Psoas muscle (tissue), 8 donors: ENCODE results near the gene ATF7. TPM values are rescaled to one million over a fixed set of nuclear protein-coding genes. Genes with fewer than 3 reads are reported as not detected.

Experiments
- ATAC-seq, 4 donors: fragments of 200-7000 bp; cut with Tn5 transposase; one replicate each; pipeline ENCODE4 v1.9.1; 2020; ENCODE audit warnings: moderate library complexity in 3 of 4, mild to moderate bottlenecking in 2 of 4
- DNase-seq, 2 donors: peaks; one replicate each; pipeline ENCODE4 v3.0.0-alpha.2; 2020
- H3K27ac ChIP-seq: fragments of 200-600 bp; one replicate; pipeline ENCODE4 v1.8.0; 2022
- H3K27me3 ChIP-seq, 3 donors: fragments of 200-600 bp in 1 of 3; one replicate each; pipeline versions ENCODE4 v1.6.1 to v1.8.0; 2013 to 2022; ENCODE audit warnings: low read length in 2 of 3, mild to moderate bottlenecking in 2 of 3, moderate library complexity in 1 of 3; ENCODE audit not compliant: insufficient read depth in 3 of 3
- H3K36me3 ChIP-seq, 2 donors: fragments of 200-600 bp in 1 of 2; one replicate each; pipeline versions ENCODE4 v1.6.1 to v1.8.0; 2013 to 2022; ENCODE audit warnings: low read depth in 1 of 2, mild to moderate bottlenecking in 1 of 2, moderate library complexity in 1 of 2; ENCODE audit not compliant: insufficient read depth in 1 of 2
- H3K4me1 ChIP-seq: fragments of 200-600 bp; one replicate; pipeline ENCODE4 v1.8.0; 2022
- H3K4me3 ChIP-seq: fragments of 200-600 bp; one replicate; pipeline ENCODE4 v1.8.0; 2022; ENCODE audit warnings: mild to moderate bottlenecking
- H3K9me3 ChIP-seq: fragments of 200-600 bp; one replicate; pipeline ENCODE4 v1.8.0; 2022
- CTCF ChIP-seq: fragments of 200-600 bp; IDR thresholded peaks from one replicate; pipeline ENCODE4 v1.8.0; 2022; ENCODE audit warnings: antibody characterized with exemption
- WGBS, 3 donors: extraction: QIAGEN DNeasy Blood & Tissue Kit; methylation state at CpG; one replicate each; pipeline versions ENCODE4 v1.1.6 to v1.1.7; 2013; 5-methylcytosine and 5-hydroxymethylcytosine counted together
- intact Hi-C, 2 donors: fragments of 100-400 bp; cut with DNase I; formaldehyde crosslinking; loops; one replicate each; pipeline versions ENCODE4 v1.11.0 to v1.14.2; 2022
- polyA plus RNA-seq, 3 donors: library from polyadenylated mRNA; stranded (reverse); fragments of 200-250 nt; gene quantifications; one replicate each; pipeline ENCODE4 v1.2.3, GENCODE V29; 2013
- total RNA-seq, 4 donors: library from RNA; stranded (reverse); fragmentation: NEBNext Ultra II Directional in 2 of 4; extraction: Animal tissue kit (Norgen Biotek cat#: 25700) in 2 of 4; gene quantifications; one replicate each; pipeline versions ENCODE4 v1.2.1 to v1.2.4, GENCODE V29; 2021 to 2023
- donor health status: healthy with polysubstance abuse.
- donor health status: DM: no; HTN: no; CAD: no; lungs with moderate emphysema.
- donor health status: Bipolar disorder and iron deficiency.
- donor health status: healthy.
- donor health status: DM: yes; HTN: yes; CAD: no.
- donor health status: DM: no; HTN: no; CAD: no.
- donor health status: DM: no; HTN: no; CAD: no.
- donor health status: DM: yes; HTN: yes; CAD: no.

ATF7 gene
- total and polyA plus RNA-seq, 7 donors = 15.7 to 32.3 (median 25.4) TPM

GRCh38 chr12:53505086-53505485 lies 121.1 kb downstream of the ATF7 start:
- no peak overlapping the region for H3K4me3 ChIP-seq
- H3K27ac ChIP-seq = peak overlapping the region; percentile 66
- no peaks in the 10 kb centered on the region for H3K9me3 ChIP-seq
- H3K27me3 ChIP-seq = no peaks in the 10 kb centered on the region
- 59 to 79% (median 61%) methylated on average over 10 of the region's 10 CpGs for WGBS, 3 donors
- ATAC-seq (no peak), DNase-seq (peak; percentile 56 to 77)
- no peak for TF ChIP-seq CTCF
- H3K4me1 ChIP-seq = peaks cover 22% of the 10 kb centered on the region
- peaks cover 0 to 39% of the 10 kb centered on the region in 2 donors for H3K36me3 ChIP-seq
- intact Hi-C loops = loop anchor here in 1 of 2 donors (5.0 kb wide), 1 partner anchor 153 kb away; no protein-coding TSS in a partner anchor

- no peaks in the 10 kb centered on the region for H3K9me3 ChIP-seq
- peak overlapping the region; percentile 66 for H3K27ac ChIP-seq
- 66 to 79% (median 69%) methylated on average over 14 of the region's 14 CpGs for WGBS, 3 donors
- DNase-seq (no peak), ATAC-seq (no peak)
- TF ChIP-seq CTCF = no peak
- H3K27me3 ChIP-seq = no peaks in the 10 kb centered on the region
- H3K36me3 ChIP-seq = peaks cover 0 to 39% of the 10 kb centered on the region in 2 donors
- H3K4me1 ChIP-seq = peaks cover 27% of the 10 kb centered on the region
- no peak overlapping the region for H3K4me3 ChIP-seq
- intact Hi-C loops = no loop called here
Measured at GRCh38 chr12:53504004-53504920, 121.9 kb downstream of the ATF7 start.

GRCh38 chr12:53502983-53503728 lies 123.0 kb downstream of the ATF7 start:
- WGBS, 3 donors = 78 to 82% (median 80%) methylated on average over 10 of the region's 10 CpGs
- peaks cover 0 to 39% of the 10 kb centered on the region in 2 donors for H3K36me3 ChIP-seq
- H3K9me3 ChIP-seq = no peaks in the 10 kb centered on the region
- intact Hi-C loops = no loop called here
- no peak overlapping the region for H3K27ac ChIP-seq
- DNase-seq = no peak
- no peaks in the 10 kb centered on the region for H3K27me3 ChIP-seq
- no peak for TF ChIP-seq CTCF
- no peak for ATAC-seq
- H3K4me3 ChIP-seq = no peak overlapping the region
- peaks cover 20% of the 10 kb centered on the region for H3K4me1 ChIP-seq

GRCh38 chr12:53502331-53502730 lies 123.9 kb downstream of the ATF7 start:
- WGBS, 3 donors = 65 to 70% (median 69%) methylated on average over 9 of the region's 9 CpGs
- DNase-seq (no peak), ATAC-seq (no peak)
- peak overlapping the region; percentile 85 for H3K4me3 ChIP-seq
- peaks cover 0 to 36% of the 10 kb centered on the region in 2 donors for H3K36me3 ChIP-seq
- no peaks in the 10 kb centered on the region for H3K27me3 ChIP-seq
- peak overlapping the region; percentile 96 for H3K27ac ChIP-seq
- intact Hi-C loops = no loop called here
- no peaks in the 10 kb centered on the region for H3K9me3 ChIP-seq
- peaks cover 20% of the 10 kb centered on the region for H3K4me1 ChIP-seq
- no peak for TF ChIP-seq CTCF
